Measurements from ENCODE around the gene GLT1D1.
"Not testable (repeated sequence)": the region's sequence is repeated elsewhere in the genome, so short reads cannot be mapped to it uniquely, and the experiment has no call there.

Gene GLT1D1

DNA sequence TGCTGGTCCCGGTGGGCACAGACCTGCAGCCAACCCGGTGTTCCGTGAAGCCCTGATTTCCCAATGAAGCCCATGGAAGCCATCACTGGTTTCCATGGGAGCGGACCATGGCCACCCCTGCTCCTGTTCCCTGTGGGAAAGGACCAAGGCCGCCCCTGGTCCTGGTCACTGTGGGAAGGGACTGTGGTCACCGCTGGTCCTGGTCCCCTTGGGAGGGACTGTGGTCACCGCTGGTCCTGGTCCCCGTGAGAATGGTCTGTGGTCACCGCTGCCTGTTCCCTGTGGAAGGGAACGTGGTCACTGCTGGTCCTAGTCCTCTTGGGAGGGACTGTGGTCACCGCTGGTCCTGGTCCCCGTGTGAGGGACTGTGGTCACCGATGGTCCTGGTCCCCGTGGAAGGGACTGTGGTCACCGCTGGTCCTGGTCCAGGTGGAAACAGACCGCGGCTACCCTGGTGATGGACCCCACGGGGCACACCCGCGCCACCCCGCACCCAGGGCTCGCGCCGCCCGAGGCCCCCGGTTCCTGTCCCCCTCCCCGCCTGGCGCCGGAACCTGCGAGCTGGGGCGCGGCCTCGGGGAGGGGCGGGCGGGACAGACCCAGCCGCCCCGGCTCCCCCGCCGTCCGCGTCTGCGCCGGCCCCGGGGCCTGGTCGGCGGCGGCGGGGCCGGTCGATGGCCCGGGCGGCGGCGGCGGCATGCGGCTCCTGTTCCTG lies at the start of gene GLT1D1:
TSS of gene GLT1D1 (plus strand) at position 594 of the 715 bp plus-strand sequence. CDS start at position 698, 104 bp downstream.
- no peak for DNase-seq (ENCODE audit: low read depth, low spot score)

DNA sequence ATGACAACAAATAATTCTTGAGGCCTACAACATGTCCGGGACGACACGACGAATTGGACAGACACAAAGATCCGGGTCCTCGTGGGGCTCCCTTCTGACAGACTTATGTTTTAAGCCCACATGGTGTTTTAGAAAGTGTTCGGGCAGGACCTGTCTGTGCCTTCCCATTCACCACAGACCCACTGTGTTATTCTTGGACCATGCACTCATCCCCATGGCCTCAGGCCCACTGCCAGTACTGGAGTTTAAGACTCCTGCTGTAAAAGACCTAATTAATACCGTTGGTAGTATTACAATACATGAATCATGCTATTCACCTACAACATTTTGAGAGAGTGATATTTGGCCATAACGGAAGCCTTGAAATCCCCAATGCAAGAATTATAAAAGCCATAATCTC lies 49.5 kb upstream of the GLT1D1 start:
- DNase-seq (ENCODE audit: low read depth, low spot score), result no peak

DNA sequence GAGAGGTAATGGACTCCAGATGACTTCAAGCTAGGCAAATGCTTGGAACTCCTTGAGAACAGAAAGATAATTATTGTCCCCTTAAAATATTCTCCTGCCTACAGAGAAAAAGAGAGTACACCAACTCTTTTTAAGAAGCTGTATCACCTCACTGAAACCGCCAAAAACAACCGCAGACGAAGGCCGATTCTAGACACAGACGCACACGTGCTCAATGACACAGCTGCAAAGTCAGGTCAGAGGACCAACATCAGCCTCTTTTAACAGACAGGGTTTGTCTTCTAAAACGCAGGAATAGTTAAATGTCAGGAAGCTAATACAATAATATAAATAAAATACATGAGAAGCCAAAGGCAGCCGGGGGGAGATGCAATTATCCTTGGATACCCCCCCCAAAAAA lies 48.5 kb upstream of the GLT1D1 start:
- DNase-seq (ENCODE audit: low read depth, low spot score), result no peak

DNA sequence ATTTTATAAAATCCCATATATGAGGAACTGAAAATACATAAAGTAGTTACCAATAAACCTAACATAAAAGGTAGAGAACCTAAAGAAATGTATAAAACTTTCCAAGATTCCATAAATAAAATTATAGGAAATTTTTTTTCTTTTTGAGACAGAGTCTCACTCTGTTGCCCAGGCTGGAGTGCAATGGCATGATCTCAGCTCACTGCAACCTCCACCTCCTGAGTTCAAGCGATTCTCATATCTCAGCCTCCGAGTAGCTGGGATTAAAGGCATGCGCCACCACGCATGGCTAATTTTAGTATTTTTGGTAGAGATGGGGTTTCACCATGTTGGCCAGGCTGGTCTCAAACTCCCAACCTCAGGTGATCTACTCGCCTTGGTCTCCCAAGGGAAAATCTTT lies 47.9 kb upstream of the GLT1D1 start:
- not testable (repeated sequence) for DNase-seq (ENCODE audit: low read depth, low spot score)

DNA sequence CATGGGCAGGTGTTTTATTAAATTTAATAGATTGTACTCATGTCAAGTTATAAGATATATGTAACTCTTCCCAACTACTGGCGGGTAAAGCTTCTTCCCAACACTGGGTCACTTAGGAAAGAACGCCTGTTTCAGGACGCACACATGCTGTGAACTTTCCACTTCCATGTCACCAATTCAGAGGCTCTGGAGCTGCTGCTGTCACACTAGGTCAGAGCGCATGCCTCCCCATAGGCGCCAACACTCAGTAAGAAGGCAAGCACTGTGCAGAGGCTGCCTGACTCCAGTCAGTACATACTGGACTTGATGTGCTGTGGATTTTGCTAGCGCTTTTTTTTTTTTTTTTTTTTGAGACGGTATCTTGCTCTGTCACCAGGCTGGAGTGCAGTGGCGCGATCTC lies 46.7 kb upstream of the GLT1D1 start:
- no peak for DNase-seq (ENCODE audit: low read depth, low spot score)

DNA sequence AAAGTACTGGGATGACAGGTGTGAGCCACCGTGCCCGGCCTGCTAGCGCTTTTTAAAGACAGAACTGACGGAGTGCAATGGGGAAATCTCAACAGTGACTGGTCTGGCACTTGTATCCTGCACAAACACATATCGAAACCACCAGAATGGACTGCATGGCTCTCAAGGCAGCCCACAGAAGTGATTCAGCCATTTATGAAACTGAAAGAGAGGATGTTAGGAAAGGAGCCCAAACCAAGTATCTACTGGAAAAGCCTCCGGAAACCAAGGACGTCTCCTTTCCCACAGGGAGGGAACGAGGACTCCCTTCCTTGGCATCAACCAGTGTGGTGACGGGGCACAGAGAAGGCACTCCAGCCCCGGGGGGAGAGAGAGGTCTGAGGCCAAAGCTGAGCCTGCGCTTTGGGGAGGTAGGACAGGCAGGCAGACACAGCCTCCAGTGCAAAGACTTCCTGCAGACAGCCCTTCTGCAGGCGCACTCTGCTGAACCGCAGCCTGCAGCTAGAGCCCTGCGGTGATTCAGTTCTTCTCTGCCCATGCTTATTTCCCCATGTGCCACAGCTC lies 46.0 kb upstream of the GLT1D1 start:
- no peak for DNase-seq (ENCODE audit: low read depth, low spot score)

DNA sequence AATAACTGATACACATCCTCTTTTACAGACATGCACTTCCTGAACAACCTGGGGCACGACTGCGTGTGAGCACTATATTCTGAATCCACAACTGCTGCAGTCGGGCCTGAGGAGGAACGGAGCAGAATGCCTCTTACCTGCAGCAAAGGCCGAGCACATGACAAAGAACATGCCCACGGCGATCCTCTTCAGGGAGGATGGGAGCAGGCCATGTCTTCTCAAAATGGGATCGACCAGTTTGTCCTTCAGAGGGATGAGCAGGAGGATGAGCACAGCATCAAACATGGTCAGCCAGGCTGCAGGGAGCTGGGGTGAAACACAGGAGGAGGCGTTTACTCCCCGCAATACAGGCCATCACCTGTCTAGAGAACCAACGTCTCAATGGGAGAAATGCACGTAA lies 44.6 kb upstream of the GLT1D1 start:
- no peak for DNase-seq (ENCODE audit: low read depth, low spot score)

DNA sequence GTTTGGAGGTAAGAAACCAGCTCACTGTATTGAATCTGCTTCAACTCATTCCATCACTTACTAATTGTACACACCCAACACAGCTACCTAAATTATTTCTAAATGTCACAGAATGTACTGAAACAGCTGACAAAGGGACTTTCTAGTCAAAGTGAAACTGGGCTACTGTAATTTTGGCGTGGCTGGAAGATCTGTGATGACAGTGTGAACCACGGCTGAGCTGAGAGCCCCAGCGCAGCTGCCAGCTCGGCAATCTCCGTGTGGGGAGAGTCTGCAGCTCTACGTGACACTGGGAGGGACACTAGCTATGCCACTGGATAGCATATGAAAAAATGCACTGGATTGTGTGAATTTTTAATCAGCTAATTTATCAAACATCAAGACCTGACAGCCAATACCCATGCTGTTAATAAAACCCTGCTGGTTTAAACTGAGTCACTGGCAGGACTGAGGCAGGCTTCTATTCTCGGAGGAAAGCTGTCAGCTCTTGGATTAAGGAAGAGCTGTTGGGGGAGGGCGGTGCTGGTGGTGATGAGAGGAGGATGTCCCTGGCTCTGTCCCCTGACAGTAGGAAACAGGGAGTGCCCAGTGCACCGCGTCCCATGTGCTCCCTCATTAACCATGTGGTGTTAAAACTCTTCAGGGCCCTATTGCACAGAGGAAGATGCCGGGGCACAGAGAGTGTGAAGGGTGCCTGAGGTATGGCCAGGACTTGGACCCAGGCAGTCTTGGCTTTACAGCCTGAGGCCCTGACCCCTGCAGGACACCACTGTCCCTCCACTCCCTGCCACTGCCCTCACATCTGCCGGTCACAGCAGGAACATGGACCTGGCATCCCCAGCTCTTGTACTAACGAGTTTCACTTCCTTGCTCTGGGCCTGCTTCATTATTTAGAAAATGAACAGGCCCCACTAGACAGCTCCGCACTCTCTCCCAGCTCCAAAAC lies 42.8 kb upstream of the GLT1D1 start:
- DNase-seq (ENCODE audit: low read depth, low spot score), result no peak

DNA sequence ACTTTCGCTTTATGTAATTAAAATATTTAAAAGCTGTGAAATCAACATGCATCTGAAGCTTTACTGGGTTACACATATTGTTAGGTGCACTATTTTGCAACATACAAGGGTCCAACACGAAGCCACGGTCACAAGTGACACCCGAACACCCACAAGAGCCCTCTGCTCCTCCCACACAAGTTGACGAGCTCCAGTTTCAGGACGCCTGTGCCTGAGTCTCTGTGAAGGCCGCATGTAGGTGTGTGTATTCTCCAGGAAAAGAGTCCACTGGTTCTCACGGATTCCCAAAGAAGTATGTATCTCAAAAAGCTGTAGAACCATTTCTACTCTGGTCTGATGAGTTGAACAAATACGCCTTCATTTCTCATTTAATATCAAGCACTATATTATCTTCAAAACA lies 41.5 kb upstream of the GLT1D1 start:
- DNase-seq (ENCODE audit: low read depth, low spot score), result no peak

DNA sequence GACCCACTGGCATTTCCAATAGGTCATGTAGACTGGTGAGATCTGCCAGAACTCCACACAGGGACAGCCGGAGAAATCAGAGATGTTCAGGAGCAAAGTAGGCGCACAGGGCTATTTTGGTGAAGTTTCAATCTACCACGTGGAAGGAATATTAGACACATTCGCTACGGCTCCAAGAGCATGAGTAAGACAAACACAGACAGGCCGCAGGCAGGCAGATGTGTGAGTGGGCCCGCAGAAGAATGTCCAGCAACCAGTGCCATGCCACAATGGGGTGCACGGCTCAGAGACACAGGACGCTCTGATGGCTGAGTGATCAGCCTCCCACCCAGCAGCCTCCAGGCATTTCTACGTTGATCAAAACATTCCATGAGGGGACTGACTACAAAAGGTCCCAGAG lies 39.9 kb upstream of the GLT1D1 start:
- DNase-seq (ENCODE audit: low read depth, low spot score), result no peak

DNA sequence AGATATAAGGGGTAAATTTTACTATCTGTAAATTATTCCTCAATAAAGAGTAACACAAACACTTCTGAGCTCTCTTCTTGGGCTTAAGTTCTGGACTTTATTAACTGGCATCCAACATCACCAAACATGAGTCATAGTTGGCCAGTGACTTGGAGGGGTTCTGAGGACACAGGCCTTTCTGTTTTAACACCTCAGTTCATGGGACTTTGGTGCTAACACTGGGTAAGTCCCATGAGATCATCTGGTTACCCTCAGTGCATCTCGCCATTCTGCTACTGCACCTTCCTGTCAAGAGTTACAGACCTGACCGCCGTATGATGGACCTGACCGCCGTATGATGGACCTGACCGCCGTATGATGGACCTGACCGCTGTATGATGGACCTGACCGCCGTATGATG lies 39.4 kb upstream of the GLT1D1 start:
- DNase-seq (ENCODE audit: low read depth, low spot score), result no peak

DNA sequence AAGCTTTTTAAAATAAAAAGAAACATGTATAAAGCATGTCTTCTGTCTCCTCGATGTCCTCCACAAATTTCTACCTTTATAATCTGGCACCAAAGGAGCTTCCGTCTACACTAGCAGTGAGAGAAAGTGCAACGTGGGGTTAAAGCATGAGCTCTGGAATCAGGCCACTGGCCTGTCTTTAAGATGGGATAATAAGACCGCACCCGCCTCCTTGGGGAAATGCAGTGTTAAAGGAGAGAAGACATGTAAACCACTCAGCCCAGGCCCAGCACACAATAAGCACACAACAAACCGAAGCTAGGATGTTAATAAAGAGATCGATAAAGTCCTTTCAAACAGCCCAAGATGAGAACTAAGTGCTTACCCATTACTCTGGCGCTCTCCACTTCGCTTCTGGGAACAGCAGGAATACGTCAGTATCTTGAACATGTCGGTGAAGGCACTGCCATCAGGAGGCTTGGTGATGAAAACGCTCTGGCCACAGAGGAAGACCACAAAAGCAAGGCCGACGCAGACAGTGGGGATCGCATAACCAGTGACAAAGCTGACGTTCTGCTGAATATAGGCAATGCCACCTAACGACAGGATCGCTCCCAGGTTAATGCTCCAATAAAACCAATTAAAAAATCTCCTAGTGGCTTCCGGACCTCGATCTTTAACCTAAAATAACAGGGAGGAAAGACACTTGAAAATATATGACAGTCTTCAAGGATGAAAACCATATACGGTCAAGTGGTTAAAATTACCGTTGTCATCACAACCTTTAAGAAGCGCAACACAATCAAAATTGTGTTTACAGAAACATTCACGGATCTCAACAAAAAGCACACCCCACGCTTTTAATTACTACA lies 38.6 kb upstream of the GLT1D1 start:
- DNase-seq (ENCODE audit: low read depth, low spot score), result no peak

DNA sequence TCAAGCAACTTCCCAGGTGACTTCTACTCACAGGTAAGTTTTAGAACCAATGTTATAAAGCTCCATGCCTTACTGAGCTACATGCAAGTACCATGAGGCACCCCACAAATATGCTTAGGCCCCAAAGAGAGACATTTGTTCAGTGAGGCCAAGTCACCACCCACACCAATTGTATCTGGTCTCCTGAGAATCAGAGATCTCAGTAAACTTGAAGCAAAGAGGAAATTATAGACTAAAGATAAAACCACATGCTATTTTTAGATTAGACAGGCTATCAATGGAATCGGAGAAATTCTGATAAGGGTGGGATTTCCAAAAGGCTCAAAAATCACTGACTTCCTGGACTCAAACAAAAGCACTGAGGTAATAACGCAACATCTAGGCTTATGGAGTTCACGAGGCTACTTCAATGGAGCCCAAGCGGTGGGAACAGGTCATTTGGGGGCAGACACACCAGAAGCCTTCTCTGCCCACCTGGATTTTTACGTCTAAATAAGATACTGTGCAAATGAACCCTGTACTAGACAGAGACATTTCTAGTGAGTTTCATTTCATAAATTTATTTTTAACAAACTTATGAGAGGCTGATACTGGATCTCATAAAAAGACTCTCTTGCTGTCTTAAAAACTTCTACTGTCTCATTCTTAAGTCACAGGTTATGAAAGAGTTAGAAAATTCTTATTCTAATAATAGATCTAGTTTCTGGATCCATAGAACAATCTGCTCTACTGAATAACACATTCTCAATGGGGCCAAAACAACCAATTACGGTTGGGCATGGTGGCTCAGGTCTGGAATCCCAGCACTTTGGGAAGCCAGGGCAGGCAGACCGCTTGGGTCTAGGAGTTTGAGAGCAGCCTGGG lies 37.3 kb upstream of the GLT1D1 start:
- no peak for DNase-seq (ENCODE audit: low read depth, low spot score)

DNA sequence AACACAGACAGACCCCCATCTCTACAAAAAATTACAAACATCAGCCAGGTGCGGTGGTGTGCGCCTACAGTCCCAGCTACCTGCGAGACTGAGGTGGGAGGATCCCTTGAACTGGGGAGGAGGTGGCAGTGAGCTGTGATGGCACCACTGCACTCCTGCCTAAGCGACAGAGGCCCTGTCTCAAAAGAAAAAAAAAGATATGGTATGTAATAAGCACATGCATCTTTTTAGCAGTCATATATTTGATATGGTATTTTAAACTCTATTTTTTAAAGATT lies 36.7 kb upstream of the GLT1D1 start:
- no peak for DNase-seq (ENCODE audit: low read depth, low spot score)

DNA sequence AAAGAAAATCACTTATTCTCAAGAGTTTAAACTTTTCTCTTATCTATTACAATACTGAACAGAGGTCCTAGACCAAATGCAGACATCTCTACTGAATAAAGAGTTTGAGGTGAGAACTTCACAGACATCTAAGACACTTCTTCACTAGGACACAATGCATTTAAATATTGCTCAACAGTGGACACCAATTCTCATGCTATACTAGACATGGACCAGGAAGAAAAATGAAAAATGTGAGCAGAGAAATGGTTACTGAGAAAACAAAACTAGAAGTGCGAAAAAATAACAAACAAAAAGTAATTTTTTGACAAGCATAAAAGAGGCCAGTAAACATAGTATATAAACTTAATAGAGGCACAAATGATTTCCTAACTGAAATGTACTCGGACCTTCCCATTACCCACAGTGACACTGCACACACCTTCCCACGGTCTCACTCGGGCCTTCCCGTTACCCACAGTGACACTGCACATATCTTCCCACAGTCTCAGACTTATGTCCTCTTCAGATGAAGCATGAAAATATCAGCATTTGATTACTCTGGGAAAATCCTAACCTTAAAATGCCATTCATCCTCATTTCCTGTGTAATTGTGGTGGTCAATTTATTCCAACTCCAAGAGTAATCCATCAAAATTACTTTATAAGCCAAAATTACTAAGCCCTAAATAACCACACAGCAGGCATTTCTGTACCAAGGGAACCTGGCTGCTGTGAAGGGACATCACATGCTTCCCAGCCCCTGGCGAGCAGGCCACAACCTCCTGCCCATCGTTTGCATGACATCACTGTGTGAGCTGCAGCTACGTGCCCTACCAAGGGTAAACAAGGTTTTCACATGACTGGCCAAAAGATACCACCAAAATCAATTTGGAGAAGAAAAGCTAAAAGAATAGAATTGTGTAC lies 35.9 kb upstream of the GLT1D1 start:
- DNase-seq (ENCODE audit: low read depth, low spot score), result no peak

DNA sequence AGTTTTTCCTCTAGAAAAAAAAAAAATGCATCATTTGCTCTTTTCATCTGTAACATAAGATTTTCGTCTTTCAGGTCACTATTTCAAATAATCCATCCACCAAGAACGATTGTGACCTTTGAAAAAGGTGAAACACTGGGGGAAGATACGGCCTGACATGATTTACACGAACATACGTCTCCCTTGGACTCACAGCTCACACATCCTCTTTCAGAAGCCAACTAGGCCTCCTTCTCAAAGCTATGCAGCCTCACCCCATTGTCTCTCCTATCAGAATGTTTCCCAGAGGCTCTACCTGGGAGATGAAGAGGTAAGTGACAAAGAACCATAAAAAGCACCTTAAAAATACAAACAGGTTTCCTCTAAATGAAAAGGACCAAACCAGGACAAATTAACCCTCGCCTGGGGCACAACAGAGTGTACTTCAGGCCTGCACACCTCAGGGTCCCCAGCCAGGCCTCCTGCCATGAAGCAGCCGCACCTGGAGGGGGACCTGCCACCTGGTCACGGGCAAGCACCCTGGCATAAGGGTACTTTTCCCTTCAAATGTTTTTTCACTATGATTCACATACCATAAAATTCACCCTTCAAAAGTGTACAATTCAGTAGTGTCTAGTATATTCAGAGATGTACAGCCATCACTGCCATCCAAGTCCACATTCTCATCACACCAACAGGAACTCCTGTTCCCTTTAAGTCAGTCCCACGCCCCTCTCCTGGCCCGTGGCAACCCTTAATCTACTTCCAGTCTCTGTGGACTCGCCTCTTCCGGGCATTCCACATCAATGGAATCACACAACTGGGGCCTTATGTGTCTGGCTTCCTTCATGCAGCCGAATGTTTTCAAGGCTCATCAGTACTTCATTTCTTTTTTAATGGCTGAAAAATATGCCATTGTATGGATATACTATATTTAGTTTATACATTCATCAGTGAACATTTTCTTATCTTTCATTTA lies 34.9 kb upstream of the GLT1D1 start:
- no peak for DNase-seq (ENCODE audit: low read depth, low spot score)

DNA sequence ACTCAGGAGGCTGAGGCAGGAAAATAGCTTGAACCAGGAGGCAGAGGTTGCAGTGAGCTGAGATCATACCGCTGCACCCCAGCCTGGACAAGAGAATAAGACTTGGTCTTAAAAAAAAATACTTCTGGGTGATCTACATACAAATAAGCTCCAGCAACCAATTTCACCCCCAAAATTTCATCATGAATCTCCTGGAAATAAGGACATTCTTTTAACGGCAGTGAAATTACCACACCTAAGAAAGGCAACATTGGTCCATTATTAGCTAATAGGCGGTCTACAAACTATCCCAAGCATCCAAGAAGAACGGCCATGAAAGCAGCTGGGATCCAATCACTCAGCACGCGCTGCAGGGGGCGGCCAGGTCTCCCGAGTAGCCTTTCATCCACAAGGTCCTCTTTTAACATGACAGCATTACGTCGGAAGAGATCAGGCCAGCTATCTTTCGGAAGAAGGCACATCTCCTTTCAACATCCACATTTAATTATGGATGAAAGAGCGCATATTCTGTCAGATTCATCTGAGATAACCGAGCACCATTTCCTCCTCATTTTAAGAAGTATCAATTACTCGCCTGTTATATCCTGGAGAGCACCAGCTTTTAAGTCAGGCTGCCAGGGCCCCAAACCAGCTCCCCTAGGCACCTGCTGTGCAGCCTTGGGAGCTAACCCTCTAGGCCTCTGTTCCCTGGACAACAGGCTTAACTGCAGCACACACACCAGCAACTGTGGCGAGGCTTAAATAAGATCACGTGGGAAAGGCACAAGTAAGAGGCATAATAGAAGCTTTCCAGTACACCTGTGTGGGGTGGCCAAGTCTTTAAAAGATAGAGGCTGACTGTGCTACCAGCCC lies 33.8 kb upstream of the GLT1D1 start:
- DNase-seq (ENCODE audit: low read depth, low spot score), result no peak

DNA sequence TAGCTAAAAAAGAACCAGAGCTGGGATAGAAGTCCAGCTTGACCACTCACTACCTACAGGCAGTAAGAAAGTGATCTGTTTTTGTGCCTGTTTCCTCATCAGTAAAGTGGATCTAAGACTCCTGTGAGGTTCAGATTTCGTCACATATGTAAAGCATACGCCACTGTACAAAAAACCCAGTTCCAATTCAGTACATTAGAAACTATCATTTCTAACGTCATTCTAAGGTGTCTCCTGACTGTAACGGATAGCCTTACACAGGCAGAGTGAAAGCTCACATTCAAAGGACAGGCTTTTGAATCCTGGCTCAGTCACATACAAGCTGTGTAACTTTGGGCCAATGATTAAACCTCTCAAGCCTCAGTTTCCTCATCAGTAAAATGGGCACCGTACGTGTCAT lies 33.0 kb upstream of the GLT1D1 start:
- no peak for DNase-seq (ENCODE audit: low read depth, low spot score)
